ENCODE results near the gene ECEL1. TPM values are rescaled to one million over a fixed set of nuclear protein-coding genes. Genes with fewer than 3 reads are reported as not detected.

The ECEL1 gene
- total and polyA plus RNA-seq, 8 donors, result 0.10 to 0.64 (median 0.39) TPM

DNA sequence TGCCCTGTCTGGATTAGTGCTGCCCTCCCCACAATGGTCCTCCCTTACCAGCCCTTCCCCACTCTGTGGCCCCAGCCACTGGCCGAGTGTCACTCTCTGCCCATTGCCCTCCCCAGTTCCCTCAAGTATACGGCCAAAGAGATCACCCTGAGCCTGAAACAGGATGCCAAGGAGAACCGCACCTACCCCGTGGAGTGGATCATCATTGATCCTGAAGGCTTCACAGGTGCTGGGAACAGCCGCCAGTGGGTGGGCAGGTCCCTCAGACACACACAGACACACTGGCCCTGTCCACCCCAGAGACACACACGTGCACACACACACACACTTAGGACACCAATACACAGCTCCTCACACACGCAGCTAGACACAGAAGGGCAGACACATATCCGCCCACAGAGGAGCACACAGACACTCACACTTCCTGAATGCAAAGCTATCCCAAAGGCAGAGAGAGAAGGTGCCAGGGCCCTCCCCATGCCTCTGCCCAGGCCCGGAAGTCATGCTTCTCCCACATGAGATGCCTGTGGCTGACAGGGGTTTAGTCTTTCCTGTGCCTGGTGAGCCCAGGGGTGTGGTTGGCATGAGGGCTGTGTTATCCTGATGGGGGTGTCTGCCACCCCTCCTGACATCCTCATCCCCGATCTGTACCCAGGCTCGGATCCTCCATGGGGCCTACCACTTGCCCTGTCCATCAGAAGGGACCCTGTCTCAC is 41.3 kb upstream of the ECEL1 start:
- no peak overlapping the region for H3K4me3 ChIP-seq
- TF ChIP-seq, protein P1, sequence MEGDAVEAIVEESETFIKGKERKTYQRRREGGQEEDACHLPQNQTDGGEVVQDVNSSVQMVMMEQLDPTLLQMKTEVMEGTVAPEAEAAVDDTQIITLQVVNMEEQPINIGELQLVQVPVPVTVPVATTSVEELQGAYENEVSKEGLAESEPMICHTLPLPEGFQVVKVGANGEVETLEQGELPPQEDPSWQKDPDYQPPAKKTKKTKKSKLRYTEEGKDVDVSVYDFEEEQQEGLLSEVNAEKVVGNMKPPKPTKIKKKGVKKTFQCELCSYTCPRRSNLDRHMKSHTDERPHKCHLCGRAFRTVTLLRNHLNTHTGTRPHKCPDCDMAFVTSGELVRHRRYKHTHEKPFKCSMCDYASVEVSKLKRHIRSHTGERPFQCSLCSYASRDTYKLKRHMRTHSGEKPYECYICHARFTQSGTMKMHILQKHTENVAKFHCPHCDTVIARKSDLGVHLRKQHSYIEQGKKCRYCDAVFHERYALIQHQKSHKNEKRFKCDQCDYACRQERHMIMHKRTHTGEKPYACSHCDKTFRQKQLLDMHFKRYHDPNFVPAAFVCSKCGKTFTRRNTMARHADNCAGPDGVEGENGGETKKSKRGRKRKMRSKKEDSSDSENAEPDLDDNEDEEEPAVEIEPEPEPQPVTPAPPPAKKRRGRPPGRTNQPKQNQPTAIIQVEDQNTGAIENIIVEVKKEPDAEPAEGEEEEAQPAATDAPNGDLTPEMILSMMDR (IDR thresholded peaks at IDR 0.05), result no peak
- ATAC-seq (no peak), DNase-seq (peak in 1 of 4 donors; percentile 50)
- peaks cover 22 to 64% of the 10 kb centered on the region in 2 donors for H3K27me3 ChIP-seq
- no peaks in the 10 kb centered on the region for H3K9me3 ChIP-seq
- H3K4me1 ChIP-seq, result peaks cover 3 to 6% of the 10 kb centered on the region in 2 donors
- no peak overlapping the region for H3K27ac ChIP-seq
- intact Hi-C loops (cut with DNase I), result loop anchor here in 1 of 2 donors (10.0 kb wide), 1 partner anchor 624 kb away; no protein-coding TSS in a partner anchor
- no peaks in the 10 kb centered on the region for H3K36me3 ChIP-seq

DNA sequence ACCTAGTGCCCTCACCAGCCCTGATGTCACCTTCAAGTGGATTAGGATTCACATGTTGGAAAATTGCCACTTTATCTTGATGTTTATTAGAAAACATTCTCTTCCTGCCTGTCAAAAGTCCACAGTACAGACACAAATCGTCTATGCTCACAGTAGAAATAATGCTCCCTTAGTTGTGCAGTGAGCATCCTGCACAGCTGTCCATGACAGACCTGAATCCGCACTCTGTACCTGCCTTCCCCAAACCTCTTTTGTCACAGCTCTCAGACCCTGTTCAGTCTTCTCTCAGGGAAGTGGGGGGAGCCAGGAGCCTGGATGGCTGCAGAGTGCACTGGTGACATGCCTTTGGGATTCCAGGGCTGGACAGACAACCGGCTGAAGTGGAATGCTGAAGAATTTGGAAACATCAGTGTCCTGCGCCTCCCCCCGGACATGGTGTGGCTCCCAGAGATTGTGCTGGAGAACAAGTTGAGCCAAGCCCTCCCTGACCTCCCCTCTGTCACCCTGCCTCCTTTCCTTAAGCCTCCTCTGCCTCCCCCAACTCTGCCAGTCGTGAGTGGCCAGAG is 40.4 kb upstream of the ECEL1 start:
- ATAC-seq (no peak), DNase-seq (no peak)
- Histone ChIP-seq H3K9me3 (no peaks in the 10 kb centered on the region), H3K27me3 (peaks cover 31 to 66% of the 10 kb centered on the region in 2 donors), H3K36me3 (no peaks in the 10 kb centered on the region), H3K4me3 (no peak overlapping the region), H3K4me1 (peaks cover 4 to 14% of the 10 kb centered on the region in 2 donors), H3K27ac (no peak overlapping the region)
- TF ChIP-seq, protein P1 (IDR thresholded peaks at IDR 0.05), result no peak
- intact Hi-C loops (cut with DNase I), result loop anchor here in 1 of 2 donors (10.0 kb wide), 1 partner anchor 623 kb away; no protein-coding TSS in a partner anchor

DNA sequence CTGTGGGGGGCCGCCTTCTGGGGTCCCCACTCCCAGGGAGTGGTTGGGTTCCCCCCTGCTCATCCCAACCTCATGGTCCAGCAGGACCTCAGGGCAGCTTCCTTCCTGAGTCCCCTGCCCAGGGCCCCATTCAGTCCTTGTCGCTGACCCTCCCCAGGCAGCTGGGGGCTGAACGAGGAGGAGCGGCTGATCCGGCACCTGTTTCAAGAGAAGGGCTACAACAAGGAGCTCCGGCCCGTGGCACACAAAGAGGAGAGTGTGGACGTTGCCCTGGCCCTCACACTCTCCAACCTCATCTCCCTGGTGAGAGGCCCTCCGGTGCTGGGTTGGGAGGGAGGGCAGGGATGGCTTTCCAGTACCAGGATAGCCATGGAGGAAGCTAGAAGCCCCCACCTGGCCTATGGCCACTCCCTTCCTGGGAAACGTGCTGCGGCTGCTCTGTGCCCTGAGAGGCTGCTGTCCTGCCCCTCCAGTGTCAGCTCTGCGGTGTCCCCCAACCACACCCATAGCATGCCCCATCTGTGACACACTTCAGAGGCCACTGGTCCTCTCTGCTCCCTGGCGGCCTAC is 38.8 kb upstream of the ECEL1 start:
- TF ChIP-seq, protein P1 (IDR thresholded peaks at IDR 0.05), result no peak
- intact Hi-C loops (cut with DNase I), result loop anchor here in 1 of 2 donors (10.0 kb wide), 1 partner anchor 622 kb away; no protein-coding TSS in a partner anchor
- Histone ChIP-seq H3K36me3 (no peaks in the 10 kb centered on the region), H3K27me3 (peaks cover 45 to 82% of the 10 kb centered on the region in 2 donors), H3K9me3 (no peaks in the 10 kb centered on the region), H3K27ac (no peak overlapping the region), H3K4me3 (no peak overlapping the region), H3K4me1 (peaks cover 12 to 28% of the 10 kb centered on the region in 2 donors)
- no peak for ATAC-seq
- DNase-seq, result peak in 1 of 4 donors; percentile 61

DNA sequence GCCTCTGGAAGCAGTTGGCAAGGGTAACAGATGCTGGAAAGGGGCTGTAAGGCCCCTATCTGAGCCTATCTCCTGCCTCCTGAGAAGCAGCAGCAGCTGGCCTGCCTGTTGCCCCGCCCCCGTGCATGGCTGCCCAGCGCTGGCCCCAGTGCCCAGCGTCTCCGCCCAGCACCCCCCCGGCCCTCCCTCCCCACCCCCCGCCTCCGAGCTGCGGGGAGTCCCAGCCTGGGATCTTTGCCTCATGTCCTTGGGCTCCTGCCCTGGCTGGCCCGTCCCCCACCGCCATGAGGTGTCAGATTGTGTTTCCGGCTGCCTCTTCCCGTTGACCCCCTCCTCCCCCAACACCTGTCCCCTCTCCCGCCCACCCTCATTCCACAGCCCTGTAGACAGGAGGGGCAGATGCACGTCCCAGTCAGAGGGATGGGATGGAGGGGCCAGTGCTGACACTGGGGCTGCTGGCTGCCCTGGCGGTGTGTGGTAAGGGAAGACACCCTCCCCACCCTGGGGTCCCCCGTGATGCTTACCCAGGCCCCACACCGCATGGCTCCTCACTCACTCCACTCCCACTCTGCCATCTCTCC is 38.2 kb upstream of the ECEL1 start, which contains the start of gene CHRND:
CHRND (plus strand) TSS at position 370 of the 581 bp plus-strand sequence; CDS start at position 426, 56 bp downstream.
- ATAC-seq, result no peak
- H3K4me1 ChIP-seq, result peaks cover 12 to 28% of the 10 kb centered on the region in 2 donors
- DNase-seq, result peak in 2 of 4 donors; percentile 41 to 54
- no peak within 1 kb of the TSS for H3K4me3 ChIP-seq
- intact Hi-C loops (cut with DNase I), result loop anchor here in 1 of 2 donors (10.0 kb wide), 1 partner anchor 621 kb away; no protein-coding TSS in a partner anchor
- H3K36me3 ChIP-seq, result no peaks in the 10 kb centered on the region
- H3K27me3 ChIP-seq, result peaks cover 45 to 87% of the 10 kb centered on the region in 2 donors
- H3K9me3 ChIP-seq, result no peaks in the 10 kb centered on the region
- H3K27ac ChIP-seq, result no peak within 1 kb of the TSS
- TF ChIP-seq, protein P1 (IDR thresholded peaks at IDR 0.05), result no peak

Measured in left lung (tissue), 10 donors.